NOMO-1 (cell line): Measurements from ENCODE around the gene LIMS1.
"Not testable (repeated sequence)": the region's sequence is repeated elsewhere in the genome, so short reads cannot be mapped to it uniquely, and the experiment has no call there.

Source experiments
- DNase-seq, 2 experiments: peaks; one replicate each; lab custom pipeline; 2025; ENCODE audit not compliant: unreplicated experiment in 2 of 2; lab: John Stamatoyannopoulos, UW

LIMS1 gene

GRCh38 chr2:108704871-108705270, 170.6 kb downstream of the LIMS1 start:
- DNase-seq, result no peak

DNA sequence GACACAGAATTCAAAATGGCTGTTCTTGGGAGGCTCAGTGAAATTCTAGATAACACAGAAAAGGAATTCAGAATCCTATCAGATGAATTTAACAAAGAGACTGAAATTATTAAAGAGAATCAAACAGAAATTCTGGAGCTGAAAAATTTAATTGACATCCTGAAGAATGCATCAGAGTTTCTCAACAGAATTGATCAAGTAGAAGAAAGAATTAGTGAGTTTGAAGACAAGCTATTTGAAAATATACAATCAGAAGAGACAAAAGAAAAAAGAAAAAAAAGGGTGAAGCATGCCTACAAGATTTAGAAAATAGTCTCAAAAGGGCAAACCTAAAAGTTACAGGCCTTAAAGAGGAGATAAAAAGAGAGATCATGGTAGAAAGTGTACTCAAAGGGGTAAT, 173.0 kb downstream of the LIMS1 start:
- DNase-seq, result no peak

DNA sequence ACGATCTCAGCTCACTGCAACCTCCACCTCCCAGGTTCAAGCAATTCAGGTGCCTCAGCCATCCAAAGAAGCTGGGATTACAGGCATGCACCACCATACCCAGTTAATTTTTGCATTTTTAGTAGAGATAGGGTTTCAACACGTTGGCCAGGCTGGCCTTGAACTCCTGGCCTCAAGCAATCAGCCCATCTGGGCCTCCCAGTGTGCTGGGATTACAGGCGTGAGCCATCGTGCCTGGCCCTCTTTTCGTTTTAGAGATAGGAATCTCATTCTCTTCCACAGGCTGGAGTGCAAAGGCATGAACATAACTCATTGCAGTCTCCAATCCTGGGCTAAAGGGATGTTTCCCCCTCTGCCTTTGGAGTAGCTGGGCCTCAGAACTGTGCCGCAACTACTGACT, 182.7 kb downstream of the LIMS1 start:
- DNase-seq, result not testable (repeated sequence)

GRCh38 chr2:108719149-108720044, 185.1 kb downstream of the LIMS1 start, which contains the start of gene RANBP2:
RANBP2 (plus strand) TSS chr2:108719482; CDS start chr2:108719607, 125 bp downstream.
- peak; percentile 90 to 93 for DNase-seq

DNA sequence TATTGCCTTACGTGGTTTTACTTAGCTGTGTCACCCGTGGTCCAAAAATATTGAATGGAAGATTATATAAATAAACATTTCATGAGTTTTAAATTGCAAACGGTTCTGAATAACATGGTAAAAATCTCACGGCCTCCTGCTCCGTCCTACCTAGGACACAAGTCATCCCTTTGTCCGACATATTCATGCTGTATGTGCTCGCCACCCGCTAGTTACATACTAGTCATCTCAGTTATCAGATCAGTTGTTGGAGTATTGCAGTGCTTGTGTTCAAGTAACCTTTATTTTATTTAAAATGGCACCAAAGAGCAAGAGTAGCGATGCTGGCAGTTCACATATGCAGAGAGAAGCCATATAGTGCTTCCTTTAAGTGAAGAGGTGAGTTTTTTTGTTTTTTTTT, 191.8 kb downstream of the LIMS1 start:
- DNase-seq, result not testable (repeated sequence)

- DNase-seq, result not testable (repeated sequence)
These were observed 200.4 kb downstream of the LIMS1 start for GRCh38 chr2:108734656-108735055.
